Neural cell (in vitro differentiated cells): ENCODE data around the gene ANO1. TPM values are rescaled to one million over a fixed set of nuclear protein-coding genes. Genes with fewer than 3 reads are reported as not detected.

Experiments
- H2AFZ ChIP-seq: fragments of 200-600, 300-800 bp; sonication (generic), shearing (Covaris generic); 2 replicates; pipeline ENCODE4 v1.6.0; 2014; ENCODE audit warnings: low read depth, mild to moderate bottlenecking, antibody characterized with exemption, low read length, moderate library complexity
- H3F3A ChIP-seq: fragments of 200-600 bp; shearing (Covaris generic); 2 replicates; pipeline ENCODE4 v1.6.1; 2016; ENCODE audit warnings: mild to moderate bottlenecking, moderate library complexity, mixed read lengths, antibody characterized with exemption, low read length; ENCODE audit not compliant: insufficient read depth, poor library complexity, severe bottlenecking
- H3K27ac ChIP-seq: fragments of 200-600, 300-800 bp; sonication (generic), shearing (Covaris generic); 2 replicates; pipeline ENCODE4 v1.5.1; 2014; ENCODE audit warnings: mild to moderate bottlenecking, low read length, moderate library complexity
- H3K27me3 ChIP-seq: fragments of 300-800, 200-600 bp; sonication (generic), shearing (Covaris generic); 2 replicates; pipeline ENCODE4 v1.6.0; 2014; ENCODE audit warnings: mild to moderate bottlenecking, low read depth, low read length, moderate library complexity; ENCODE audit not compliant: insufficient read depth
- H3K36me3 ChIP-seq: fragments of 300-800, 200-600 bp; sonication (generic), shearing (Covaris generic); 2 replicates; pipeline ENCODE4 v1.5.1; 2014; ENCODE audit warnings: mild to moderate bottlenecking, antibody characterized with exemption, low read length, moderate library complexity; ENCODE audit not compliant: insufficient read depth
- H3K4me2 ChIP-seq: fragments of 300-800, 200-600 bp; sonication (generic), shearing (Covaris generic); 2 replicates; pipeline ENCODE4 v1.6.0; 2014; ENCODE audit warnings: mild to moderate bottlenecking, low read length
- H3K4me3 ChIP-seq: fragments of 300-800, 200-600 bp; sonication (generic), shearing (Covaris generic); 2 replicates; pipeline ENCODE4 v1.5.1; 2014; ENCODE audit warnings: mild to moderate bottlenecking, low read length, moderate library complexity
- H3K79me2 ChIP-seq: fragments of 200-600 bp; shearing (Covaris generic); replicated peaks from 2 replicates; pipeline ENCODE4 v1.6.0; 2014; ENCODE audit warnings: mild to moderate bottlenecking, low read length, moderate library complexity; ENCODE audit not compliant: insufficient read depth
- H3K9ac ChIP-seq: fragments of 300-800, 200-600 bp; sonication (generic), shearing (Covaris generic); 2 replicates; pipeline ENCODE4 v1.6.1; 2016; ENCODE audit warnings: mild to moderate bottlenecking, low read length, mixed read lengths
- H3K9me2 ChIP-seq: fragments of 200-600 bp; shearing (Covaris generic); 2 replicates; pipeline ENCODE4 v1.6.1; 2016; ENCODE audit warnings: mild to moderate bottlenecking, low read length, mixed read lengths; ENCODE audit not compliant: insufficient read depth
- H3K9me3 ChIP-seq: fragments of 200-600, 300-800 bp; sonication (generic), shearing (Covaris generic); 2 replicates; pipeline ENCODE4 v1.6.1; 2016; ENCODE audit warnings: mild to moderate bottlenecking, mixed run types, low read length, moderate library complexity, mixed read lengths
- H4K20me1 ChIP-seq: fragments of 200-600 bp; shearing (Covaris generic); 2 replicates; pipeline ENCODE4 v1.6.1; 2016; ENCODE audit warnings: mild to moderate bottlenecking, mixed run types; ENCODE audit not compliant: insufficient read depth
- EP300 ChIP-seq: fragments of 450-650 bp; conservative IDR thresholded peaks from 2 replicates; pipeline ENCODE4 v1.6.1; 2014; ENCODE audit warnings: antibody characterized with exemption, mild to moderate bottlenecking, moderate library complexity; ENCODE audit not compliant: poor library complexity, severe bottlenecking
- EZH2 ChIP-seq: fragments of 200-600, 300-800 bp; shearing (Covaris generic), sonication (generic); IDR thresholded peaks from 2 replicates; pipeline ENCODE4 v1.6.1; 2014; ENCODE audit warnings: antibody characterized with exemption, low read length, borderline replicate concordance, mild to moderate bottlenecking; ENCODE audit not compliant: insufficient read depth, poor library complexity, severe bottlenecking
- MXI1 ChIP-seq: fragments of 450-650 bp; conservative IDR thresholded peaks from 2 replicates; pipeline ENCODE4 v1.6.1; 2014; ENCODE audit warnings: antibody characterized with exemption, mild to moderate bottlenecking; ENCODE audit not compliant: poor library complexity, severe bottlenecking
- POLR2AphosphoS5 ChIP-seq: IDR thresholded peaks from 2 replicates; pipeline ENCODE4 v1.6.1; 2012
- RAD21 ChIP-seq: fragments of 450-650 bp; conservative IDR thresholded peaks from 2 replicates; pipeline ENCODE4 v1.6.1; 2014; ENCODE audit warnings: antibody characterized with exemption, mild to moderate bottlenecking, moderate library complexity
- SMC3 ChIP-seq: fragments of 450-650 bp; conservative IDR thresholded peaks from 2 replicates; pipeline ENCODE4 v1.6.1; 2014; ENCODE audit warnings: antibody characterized with exemption, mild to moderate bottlenecking, moderate library complexity; ENCODE audit not compliant: poor library complexity
- TAF1 ChIP-seq: IDR thresholded peaks from 2 replicates; pipeline ENCODE4 v1.6.1; 2012; ENCODE audit warnings: low read depth
- polyA plus RNA-seq: library from polyadenylated mRNA; depleted of rRNA; stranded (reverse); fragments of >200 nt; gene quantifications from 2 replicates; pipeline ENCODE4 v1.2.3, GENCODE V29; 2014
- TF ChIP-seq, protein P1 (sequence below): fragments of 450-650 bp; IDR thresholded peaks from 2 replicates; pipeline ENCODE4 v1.5.1; 2014; ENCODE audit warnings: antibody characterized with exemption, mild to moderate bottlenecking, moderate library complexity; ENCODE audit not compliant: poor library complexity, severe bottlenecking
- TF ChIP-seq, protein P2 (sequence below): IDR thresholded peaks from 2 replicates; pipeline ENCODE4 v1.6.1; 2012; ENCODE audit warnings: borderline replicate concordance

The ANO1 gene
- polyA plus RNA-seq, 1 donor from 2014 or later = not detected

DNA sequence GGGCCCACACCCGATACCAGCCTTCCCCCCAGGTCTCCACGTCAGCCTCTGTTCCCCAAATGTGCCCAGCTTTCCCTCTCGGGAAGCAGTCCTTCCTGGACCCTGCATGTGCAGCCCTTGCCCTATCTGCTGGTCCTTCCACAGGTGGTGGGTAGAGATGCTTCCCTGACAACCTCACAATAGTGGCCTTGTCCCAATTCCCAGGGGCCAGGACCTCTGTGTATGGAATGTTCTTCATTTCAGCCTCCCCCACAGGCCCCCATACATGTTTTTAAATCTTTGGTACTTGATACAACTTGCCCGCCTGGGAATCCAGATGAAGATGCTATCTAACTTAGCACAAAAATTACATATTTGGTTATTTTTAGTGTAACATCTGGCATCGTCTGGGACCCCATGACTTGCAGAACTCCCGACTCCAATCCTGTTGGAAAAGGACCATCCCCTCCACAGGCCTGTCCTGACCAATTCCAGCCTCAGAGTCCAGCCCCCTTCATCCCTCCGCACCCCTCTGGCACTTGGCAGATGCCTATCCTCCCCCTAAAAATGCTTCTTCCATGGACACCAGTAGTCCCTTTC, 39.5 kb downstream of the ANO1 start:
- H3K9me2 ChIP-seq = no peaks in the 10 kb centered on the region
- no peaks in the 10 kb centered on the region for H4K20me1 ChIP-seq
- H3K4me3 ChIP-seq = no peak overlapping the region
- H3K9me3 ChIP-seq = no peaks in the 10 kb centered on the region
- H2AFZ ChIP-seq = no peak overlapping the region
- H3K79me2 ChIP-seq = no peaks in the 10 kb centered on the region
- no peak overlapping the region for H3K27ac ChIP-seq
- TF ChIP-seq EZH2 = no peak
- no peak for TF ChIP-seq SMC3
- TF ChIP-seq EP300 = no peak
- TF ChIP-seq, protein P1, sequence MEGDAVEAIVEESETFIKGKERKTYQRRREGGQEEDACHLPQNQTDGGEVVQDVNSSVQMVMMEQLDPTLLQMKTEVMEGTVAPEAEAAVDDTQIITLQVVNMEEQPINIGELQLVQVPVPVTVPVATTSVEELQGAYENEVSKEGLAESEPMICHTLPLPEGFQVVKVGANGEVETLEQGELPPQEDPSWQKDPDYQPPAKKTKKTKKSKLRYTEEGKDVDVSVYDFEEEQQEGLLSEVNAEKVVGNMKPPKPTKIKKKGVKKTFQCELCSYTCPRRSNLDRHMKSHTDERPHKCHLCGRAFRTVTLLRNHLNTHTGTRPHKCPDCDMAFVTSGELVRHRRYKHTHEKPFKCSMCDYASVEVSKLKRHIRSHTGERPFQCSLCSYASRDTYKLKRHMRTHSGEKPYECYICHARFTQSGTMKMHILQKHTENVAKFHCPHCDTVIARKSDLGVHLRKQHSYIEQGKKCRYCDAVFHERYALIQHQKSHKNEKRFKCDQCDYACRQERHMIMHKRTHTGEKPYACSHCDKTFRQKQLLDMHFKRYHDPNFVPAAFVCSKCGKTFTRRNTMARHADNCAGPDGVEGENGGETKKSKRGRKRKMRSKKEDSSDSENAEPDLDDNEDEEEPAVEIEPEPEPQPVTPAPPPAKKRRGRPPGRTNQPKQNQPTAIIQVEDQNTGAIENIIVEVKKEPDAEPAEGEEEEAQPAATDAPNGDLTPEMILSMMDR = no peak
- no peak for TF ChIP-seq POLR2AphosphoS5
- no peak for TF ChIP-seq RAD21
- TF ChIP-seq TAF1 = no peak
- TF ChIP-seq MXI1 = no peak
- TF ChIP-seq, protein P2, sequence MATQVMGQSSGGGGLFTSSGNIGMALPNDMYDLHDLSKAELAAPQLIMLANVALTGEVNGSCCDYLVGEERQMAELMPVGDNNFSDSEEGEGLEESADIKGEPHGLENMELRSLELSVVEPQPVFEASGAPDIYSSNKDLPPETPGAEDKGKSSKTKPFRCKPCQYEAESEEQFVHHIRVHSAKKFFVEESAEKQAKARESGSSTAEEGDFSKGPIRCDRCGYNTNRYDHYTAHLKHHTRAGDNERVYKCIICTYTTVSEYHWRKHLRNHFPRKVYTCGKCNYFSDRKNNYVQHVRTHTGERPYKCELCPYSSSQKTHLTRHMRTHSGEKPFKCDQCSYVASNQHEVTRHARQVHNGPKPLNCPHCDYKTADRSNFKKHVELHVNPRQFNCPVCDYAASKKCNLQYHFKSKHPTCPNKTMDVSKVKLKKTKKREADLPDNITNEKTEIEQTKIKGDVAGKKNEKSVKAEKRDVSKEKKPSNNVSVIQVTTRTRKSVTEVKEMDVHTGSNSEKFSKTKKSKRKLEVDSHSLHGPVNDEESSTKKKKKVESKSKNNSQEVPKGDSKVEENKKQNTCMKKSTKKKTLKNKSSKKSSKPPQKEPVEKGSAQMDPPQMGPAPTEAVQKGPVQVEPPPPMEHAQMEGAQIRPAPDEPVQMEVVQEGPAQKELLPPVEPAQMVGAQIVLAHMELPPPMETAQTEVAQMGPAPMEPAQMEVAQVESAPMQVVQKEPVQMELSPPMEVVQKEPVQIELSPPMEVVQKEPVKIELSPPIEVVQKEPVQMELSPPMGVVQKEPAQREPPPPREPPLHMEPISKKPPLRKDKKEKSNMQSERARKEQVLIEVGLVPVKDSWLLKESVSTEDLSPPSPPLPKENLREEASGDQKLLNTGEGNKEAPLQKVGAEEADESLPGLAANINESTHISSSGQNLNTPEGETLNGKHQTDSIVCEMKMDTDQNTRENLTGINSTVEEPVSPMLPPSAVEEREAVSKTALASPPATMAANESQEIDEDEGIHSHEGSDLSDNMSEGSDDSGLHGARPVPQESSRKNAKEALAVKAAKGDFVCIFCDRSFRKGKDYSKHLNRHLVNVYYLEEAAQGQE = no peak
- no peaks in the 10 kb centered on the region for H3K36me3 ChIP-seq
- no peak overlapping the region for H3K4me2 ChIP-seq
- H3K9ac ChIP-seq = no peak overlapping the region
- no peaks in the 10 kb centered on the region for H3K27me3 ChIP-seq
- no peaks in the 10 kb centered on the region for H3F3A ChIP-seq

DNA sequence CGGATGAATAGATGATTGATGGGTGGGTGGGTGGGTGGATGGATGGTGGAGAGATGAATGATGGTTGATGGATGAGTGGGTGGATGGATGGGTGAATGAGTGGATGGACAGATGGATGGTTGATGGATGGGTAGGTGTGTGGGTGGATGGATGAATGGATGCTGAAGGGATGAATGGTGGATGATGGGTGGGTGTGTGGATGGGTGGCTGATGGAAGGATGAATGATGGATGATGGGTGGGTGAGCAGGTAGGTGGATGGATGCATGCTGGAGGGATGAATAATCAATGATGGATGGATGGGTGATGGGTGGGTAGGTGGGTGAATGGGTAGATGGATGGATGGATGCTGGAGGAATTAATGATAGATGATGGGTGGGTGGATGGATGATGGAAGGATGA, 40.5 kb downstream of the ANO1 start:
- Histone ChIP-seq H3F3A (no peaks in the 10 kb centered on the region), H3K79me2 (no peaks in the 10 kb centered on the region), H4K20me1 (no peaks in the 10 kb centered on the region), H3K36me3 (no peaks in the 10 kb centered on the region), H3K9me3 (no peaks in the 10 kb centered on the region), H3K27me3 (no peaks in the 10 kb centered on the region), H3K4me2 (no peak overlapping the region), H3K4me3 (no peak overlapping the region), H3K27ac (no peak overlapping the region), H2AFZ (no peak overlapping the region), H3K9ac (no peak overlapping the region), H3K9me2 (no peaks in the 10 kb centered on the region)
- TF ChIP-seq TAF1 (no peak), EZH2 (no peak), MXI1 (no peak), RAD21 (no peak), POLR2AphosphoS5 (no peak), SMC3 (no peak), EP300 (no peak)
- TF ChIP-seq, protein P1 = no peak
- TF ChIP-seq, protein P2 = no peak
